KOPT-K1 (cell line): Measurements from ENCODE around the gene PDE4D.

Experiments
- H3K27ac ChIP-seq: fragments of 200-600 bp; sonication (generic); 2 replicates; pipeline ENCODE4 v1.5.1; 2016; ENCODE audit warnings: antibody characterized with exemption, mild to moderate bottlenecking, low read depth, low read length; ENCODE audit not compliant: poor library complexity, severe bottlenecking
- H3K36me3 ChIP-seq: fragments of 200-600 bp; sonication (generic); 2 replicates; pipeline ENCODE4 v1.5.1; 2017; ENCODE audit warnings: antibody characterized with exemption, mild to moderate bottlenecking, low read length, moderate library complexity; ENCODE audit not compliant: insufficient read depth
- H3K9me3 ChIP-seq: fragments of 200-600 bp; sonication (generic); 2 replicates; pipeline ENCODE4 v1.5.1; 2017; ENCODE audit warnings: antibody characterized with exemption, low read length, mild to moderate bottlenecking; ENCODE audit not compliant: insufficient read depth, poor library complexity, severe bottlenecking

The PDE4D gene

GRCh38 chr5:59856358-59856757 is 37.2 kb downstream of the PDE4D start:
- Histone ChIP-seq H3K9me3 (no peaks in the 10 kb centered on the region), H3K36me3 (no peaks in the 10 kb centered on the region)

GRCh38 chr5:59850766-59851165 is 42.8 kb downstream of the PDE4D start:
- Histone ChIP-seq H3K36me3 (no peaks in the 10 kb centered on the region), H3K27ac (no peak overlapping the region), H3K9me3 (no peaks in the 10 kb centered on the region)

More at GRCh38 chr5:59856358-59856757, 37.2 kb downstream of the PDE4D start:
- no peak overlapping the region for H3K27ac ChIP-seq

- Histone ChIP-seq H3K27ac (no peak overlapping the region), H3K36me3 (no peaks in the 10 kb centered on the region), H3K9me3 (no peaks in the 10 kb centered on the region)
Measured at GRCh38 chr5:59847586-59847985, 45.9 kb downstream of the PDE4D start.

DNA sequence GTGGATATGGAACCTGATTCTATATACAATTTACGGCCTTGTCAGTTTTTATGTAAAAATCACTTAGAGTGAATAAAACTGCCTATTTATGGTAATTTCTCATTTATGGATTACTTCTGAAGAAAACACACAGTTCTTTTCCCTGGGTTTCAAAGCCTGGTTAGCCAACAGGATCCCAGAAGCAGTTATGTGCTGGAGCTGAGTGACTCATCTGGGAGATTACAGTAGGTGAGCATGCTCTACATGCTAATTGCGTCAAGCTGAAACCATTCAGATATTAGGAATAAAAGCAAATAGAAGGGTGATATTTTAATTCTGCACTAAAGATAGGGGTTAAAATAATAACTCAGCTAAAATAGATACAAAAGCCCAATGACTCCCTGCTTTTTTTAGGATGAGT is 47.8 kb downstream of the PDE4D start:
- Histone ChIP-seq H3K9me3 (no peaks in the 10 kb centered on the region), H3K27ac (no peak overlapping the region), H3K36me3 (no peaks in the 10 kb centered on the region)

DNA sequence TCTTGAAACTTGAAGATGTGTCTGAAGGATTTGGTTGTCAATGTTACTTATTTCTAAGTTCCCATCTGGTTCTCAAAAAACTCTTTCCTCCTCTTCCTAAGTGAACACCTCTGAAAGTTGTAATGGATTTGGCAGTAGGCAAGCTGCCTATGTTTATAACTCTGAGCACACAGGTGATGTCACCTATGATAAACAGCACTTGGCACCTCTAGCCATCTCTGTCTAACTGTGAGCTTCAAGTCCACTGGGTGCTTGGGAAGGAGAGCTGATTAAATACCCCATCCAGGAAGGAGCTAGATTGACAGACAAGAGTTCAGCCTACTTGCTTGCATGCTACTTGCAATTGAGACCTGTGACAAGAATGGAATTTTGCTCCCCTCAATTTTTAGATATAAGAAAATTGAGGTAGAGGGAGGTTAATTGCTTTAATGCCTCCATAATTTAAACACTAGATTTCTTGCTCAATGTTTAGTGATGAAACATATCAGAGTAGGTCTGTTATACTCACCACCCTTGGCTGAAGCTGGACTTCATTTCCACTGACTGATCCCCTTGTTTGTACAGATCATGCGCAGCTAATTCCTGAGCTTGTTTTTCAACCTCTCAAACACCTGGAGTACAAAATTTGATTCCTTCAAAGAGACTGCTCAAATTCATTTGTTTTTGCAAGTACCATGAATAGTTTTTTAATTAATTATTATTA is 49.9 kb downstream of the PDE4D start:
- H3K9me3 ChIP-seq = no peaks in the 10 kb centered on the region
- H3K36me3 ChIP-seq = no peaks in the 10 kb centered on the region
- no peak overlapping the region for H3K27ac ChIP-seq

- H3K36me3 ChIP-seq = no peaks in the 10 kb centered on the region
- no peak overlapping the region for H3K27ac ChIP-seq
- H3K9me3 ChIP-seq = no peaks in the 10 kb centered on the region
Measured at GRCh38 chr5:59842999-59843398, 50.5 kb downstream of the PDE4D start.

DNA sequence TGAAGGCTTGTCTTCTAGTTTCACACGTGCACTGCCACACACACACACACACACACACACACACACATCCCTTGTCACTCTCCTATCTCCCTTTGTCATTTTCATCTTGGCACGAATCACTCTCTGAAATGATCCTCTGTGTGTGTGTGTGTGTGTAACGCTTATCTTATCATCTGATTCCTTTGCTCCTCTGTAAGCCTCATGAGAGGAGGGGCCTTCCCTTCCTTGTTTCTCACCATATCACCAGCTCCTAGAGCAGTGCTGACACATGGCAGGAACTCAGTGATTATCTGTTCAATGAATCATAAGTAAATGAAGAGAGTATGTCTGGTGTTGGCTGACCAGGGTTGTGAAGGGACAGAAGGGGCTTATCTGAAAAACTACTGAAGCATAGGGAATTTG is 53.3 kb downstream of the PDE4D start:
- Histone ChIP-seq H3K9me3 (no peaks in the 10 kb centered on the region), H3K27ac (no peak overlapping the region), H3K36me3 (no peaks in the 10 kb centered on the region)

DNA sequence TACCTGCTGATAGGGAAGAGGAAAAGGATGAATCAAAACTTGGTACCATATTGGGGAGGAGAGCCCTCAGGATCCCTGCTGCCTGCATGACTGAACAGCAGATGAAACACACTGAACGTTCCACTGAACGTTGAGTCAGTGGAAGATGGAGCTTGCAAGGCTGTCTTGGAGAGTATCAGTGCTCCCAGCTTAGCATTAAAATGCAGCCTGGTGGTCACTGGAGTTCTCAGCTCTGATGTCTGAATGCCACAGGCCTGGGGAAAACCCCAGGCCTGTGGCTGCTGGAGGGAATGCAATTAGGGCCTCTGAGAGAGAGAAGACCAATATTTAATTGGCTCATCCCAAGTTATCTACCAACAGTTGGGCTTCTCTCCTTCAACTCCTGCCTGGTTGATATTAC is 54.5 kb downstream of the PDE4D start:
- no peaks in the 10 kb centered on the region for H3K36me3 ChIP-seq
- no peaks in the 10 kb centered on the region for H3K9me3 ChIP-seq
- H3K27ac ChIP-seq = no peak overlapping the region

DNA sequence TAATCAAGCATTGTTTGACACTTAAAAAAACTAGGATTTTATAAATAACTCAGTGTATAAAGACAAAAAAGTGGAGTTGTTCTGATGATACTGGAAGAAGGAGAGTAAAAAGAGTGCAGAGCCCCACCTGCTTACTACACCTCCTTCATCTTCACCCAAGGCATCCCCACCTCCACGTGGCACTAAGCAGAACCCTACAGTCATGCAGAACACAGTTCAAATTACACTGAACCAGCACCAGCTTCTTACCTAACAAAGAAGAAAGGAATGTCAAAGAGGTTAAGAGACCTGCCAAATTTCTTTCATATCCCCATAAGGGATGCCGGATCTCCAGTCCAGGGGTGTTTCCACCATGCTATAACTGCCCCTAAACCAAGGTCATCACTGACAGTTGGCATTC is 55.5 kb downstream of the PDE4D start:
- Histone ChIP-seq H3K36me3 (no peaks in the 10 kb centered on the region), H3K27ac (no peak overlapping the region), H3K9me3 (no peaks in the 10 kb centered on the region)

DNA sequence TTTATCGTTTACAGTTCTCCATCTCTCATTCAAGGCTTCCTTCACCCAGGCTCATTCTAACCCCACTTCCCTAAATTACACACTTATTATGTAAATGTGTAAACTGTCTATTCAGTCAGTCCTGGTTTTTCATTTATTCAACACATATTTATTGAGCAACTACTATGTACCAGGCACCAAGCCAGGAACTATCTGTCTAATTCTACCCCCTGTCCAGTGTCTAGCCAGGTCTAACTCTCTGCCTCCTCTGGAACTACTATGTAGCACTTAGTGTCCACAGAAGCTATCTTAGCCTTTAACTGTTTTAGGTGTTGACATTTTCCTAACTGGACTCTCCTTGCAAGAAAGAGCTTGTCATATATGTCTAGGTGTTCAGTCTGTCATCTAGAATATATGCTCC is 56.5 kb downstream of the PDE4D start:
- H3K9me3 ChIP-seq = no peaks in the 10 kb centered on the region
- H3K36me3 ChIP-seq = no peaks in the 10 kb centered on the region
- no peak overlapping the region for H3K27ac ChIP-seq

DNA sequence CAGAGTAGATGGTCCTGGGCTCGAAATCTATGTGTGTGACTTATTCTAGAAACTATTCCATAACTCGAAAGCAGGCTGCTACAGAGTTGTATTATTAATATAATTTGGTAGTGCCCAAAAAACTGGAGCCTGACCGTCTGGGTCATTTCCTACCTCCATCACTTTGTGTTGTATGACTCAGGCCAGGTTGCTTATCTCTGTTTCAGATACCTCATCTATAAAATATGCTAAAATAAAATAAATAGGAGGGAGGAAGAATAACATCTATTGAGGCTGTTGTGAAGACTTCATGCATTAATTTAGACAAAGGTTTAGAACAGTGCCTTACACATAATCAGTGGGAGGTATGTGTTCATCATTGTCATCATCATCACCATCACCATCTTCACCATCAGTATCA is 57.7 kb downstream of the PDE4D start:
- Histone ChIP-seq H3K36me3 (no peaks in the 10 kb centered on the region), H3K9me3 (no peaks in the 10 kb centered on the region), H3K27ac (no peak overlapping the region)

GRCh38 chr5:59833448-59833847 is 60.1 kb downstream of the PDE4D start:
- H3K27ac ChIP-seq = no peak overlapping the region

DNA sequence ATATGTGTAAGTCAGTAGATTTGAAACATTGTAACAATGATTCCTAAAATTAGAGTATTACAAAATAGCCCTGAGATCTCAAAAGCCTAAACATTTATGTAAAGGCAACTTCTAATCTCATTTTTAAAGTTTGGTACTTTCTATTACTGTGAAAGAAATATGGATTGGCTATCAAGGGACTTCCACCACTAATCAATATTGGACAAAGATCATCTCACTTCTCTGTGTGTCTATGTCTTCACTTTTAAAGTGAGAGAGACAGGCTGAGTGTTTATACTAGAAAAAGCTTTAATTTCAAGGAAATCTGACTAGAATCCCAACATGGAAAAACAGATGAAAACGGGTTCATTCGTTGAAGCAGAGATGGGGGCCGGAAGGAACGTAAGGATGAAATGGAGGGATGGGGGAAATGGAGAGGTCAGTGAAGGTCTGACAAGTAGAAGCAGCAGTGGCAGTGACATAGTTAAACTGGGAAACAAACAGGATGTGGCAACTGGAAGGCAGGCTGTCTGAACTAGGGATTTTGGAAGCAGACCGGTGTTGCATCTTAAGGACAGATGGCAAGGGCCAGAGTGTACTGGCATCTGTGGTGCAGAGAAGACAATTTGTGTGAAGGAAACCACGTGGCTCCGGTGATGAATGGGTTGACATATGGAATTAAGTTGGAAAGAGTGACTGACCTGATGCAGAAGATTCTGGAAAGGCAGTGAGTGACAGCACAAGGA is 60.8 kb downstream of the PDE4D start:
- no peak overlapping the region for H3K27ac ChIP-seq
- H3K36me3 ChIP-seq = no peaks in the 10 kb centered on the region
- H3K9me3 ChIP-seq = no peaks in the 10 kb centered on the region

More at GRCh38 chr5:59833448-59833847, 60.1 kb downstream of the PDE4D start:
- Histone ChIP-seq H3K36me3 (no peaks in the 10 kb centered on the region), H3K9me3 (no peaks in the 10 kb centered on the region)

DNA sequence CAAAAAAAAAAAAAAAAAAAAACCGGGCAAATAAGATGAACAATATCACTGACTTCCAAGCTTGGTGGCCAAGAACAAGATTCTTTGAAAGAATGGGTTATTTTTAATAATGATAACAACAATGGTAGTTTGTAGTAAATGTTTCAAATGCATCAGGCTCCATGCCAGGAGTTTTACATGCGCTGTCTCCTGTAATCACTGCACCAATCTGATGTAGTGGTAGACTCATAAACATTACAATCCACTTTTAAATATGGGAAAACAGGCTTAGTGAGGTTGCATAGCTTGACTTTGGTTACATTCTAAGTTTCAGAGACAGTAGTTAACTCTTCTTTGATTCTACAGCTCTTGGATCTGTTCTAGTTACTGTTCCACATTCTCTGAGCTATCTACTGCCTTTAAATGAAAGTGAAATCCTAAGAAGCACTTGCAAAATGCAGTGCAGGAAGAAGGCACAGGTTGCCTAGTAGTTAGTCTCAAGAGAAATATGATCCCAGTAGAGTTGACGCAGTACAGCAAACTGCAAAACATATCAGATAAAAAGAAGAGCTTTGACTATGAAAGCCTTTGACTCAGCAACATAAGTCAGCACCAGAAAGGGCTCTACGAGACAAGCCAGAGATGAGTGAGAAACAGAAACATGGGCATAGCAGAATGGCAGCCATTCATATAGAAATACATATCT is 62.1 kb downstream of the PDE4D start:
- Histone ChIP-seq H3K9me3 (no peaks in the 10 kb centered on the region), H3K36me3 (no peaks in the 10 kb centered on the region), H3K27ac (no peak overlapping the region)

- Histone ChIP-seq H3K27ac (no peak overlapping the region), H3K9me3 (no peaks in the 10 kb centered on the region), H3K36me3 (no peaks in the 10 kb centered on the region)
Measured at GRCh38 chr5:59830536-59831200, 62.9 kb downstream of the PDE4D start.
